Tibial artery (tissue), 4 donors: ENCODE data around the gene C1QBP.

Experiments
- DNase-seq, 2 donors: peaks; one replicate each; pipeline ENCODE4 v3.0.0-alpha.2; 2019
- H3K27ac ChIP-seq, 2 donors: fragments of 200-600 bp; sonication (generic) in 1 of 2; 1 replicate in 1 of 2; 2 replicates in 1 of 2; pipeline ENCODE4 v1.5.1; 2018 to 2019; ENCODE audit warnings: mild to moderate bottlenecking in 1 of 2
- H3K27me3 ChIP-seq, 2 donors: fragments of 200-600 bp; sonication (generic) in 1 of 2; one replicate each; pipeline versions ENCODE4 v1.5.1 to v1.6.0; 2016 to 2019
- H3K36me3 ChIP-seq, 3 donors: fragments of 200-600 bp; sonication (generic) in 2 of 3; one replicate each; pipeline ENCODE4 v1.5.1; 2016 to 2019; ENCODE audit warnings: mild to moderate bottlenecking in 2 of 3
- H3K4me1 ChIP-seq, 4 donors: fragments of 200-600 bp; sonication (generic) in 2 of 4; 1 replicate in 3 of 4; 2 replicates in 1 of 4; pipeline ENCODE4 v1.5.1; 2016 to 2019
- H3K4me3 ChIP-seq, 2 donors: fragments of 200-600 bp; sonication (generic) in 1 of 2; 1 replicate in 1 of 2; 2 replicates in 1 of 2; pipeline ENCODE4 v1.5.1; 2018 to 2019; ENCODE audit warnings: mild to moderate bottlenecking in 2 of 2
- H3K9me3 ChIP-seq, 3 donors: fragments of 200-600 bp; sonication (generic) in 1 of 3; one replicate each; pipeline ENCODE4 v1.5.1; 2016 to 2019
- intact Hi-C: fragments of 100-400 bp; cut with DNase I; formaldehyde crosslinking; loops from one replicate; pipeline ENCODE4 v1.15.0; 2023; ENCODE audit warnings: low total_unique reads
- TF ChIP-seq, protein P1 (sequence below), 2 experiments: fragments of 200-600 bp in 1 of 2; fragments of 450-650 bp in 1 of 2; IDR thresholded peaks; one replicate each; pipeline ENCODE4 v1.5.1; 2017 to 2019; ENCODE audit warnings: antibody characterized with exemption in 2 of 2, mild to moderate bottlenecking in 1 of 2, moderate library complexity in 1 of 2

C1QBP gene

DNA sequence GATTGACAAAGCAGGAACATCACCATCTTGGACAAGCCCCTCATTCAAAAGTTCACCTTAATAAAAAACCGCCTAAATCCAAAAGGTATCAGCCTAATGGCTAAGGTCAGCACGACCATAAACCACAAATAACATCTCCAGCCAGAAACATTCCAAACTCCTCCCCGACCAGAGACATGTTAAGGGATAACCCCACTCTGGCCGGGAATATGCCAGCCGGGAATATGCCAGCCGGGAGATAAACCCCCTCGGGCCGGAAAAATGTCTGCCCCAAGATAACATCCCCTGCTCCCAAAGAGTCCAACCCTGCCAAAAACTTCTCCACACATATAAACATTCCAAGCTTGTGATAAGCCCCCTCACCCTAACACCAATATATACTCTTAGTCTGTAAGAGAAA lies 28.5 kb upstream of the C1QBP start:
- no peak for DNase-seq
- Histone ChIP-seq H3K27ac (no peak overlapping the region), H3K4me3 (peak overlapping the region; percentile 73 to 80)

DNA sequence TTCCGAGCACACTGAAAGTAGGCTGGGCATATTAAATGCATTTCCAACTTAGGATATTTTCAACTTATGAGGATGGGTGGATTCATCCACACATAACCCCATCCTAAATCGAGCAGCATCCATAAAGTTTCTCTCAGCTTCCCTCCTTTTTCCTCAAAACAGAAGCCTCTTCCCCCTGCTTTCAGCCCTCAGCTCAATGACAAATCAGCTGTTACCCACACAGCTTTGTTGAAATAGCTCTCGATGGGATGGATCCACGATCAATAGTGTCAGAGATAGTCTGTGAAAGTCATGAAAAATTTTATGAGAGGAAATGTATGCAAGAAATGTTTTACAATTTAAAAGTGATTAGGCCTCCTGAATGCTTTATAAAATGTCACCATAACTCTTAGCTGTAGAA lies 27.3 kb upstream of the C1QBP start:
- H3K9me3 ChIP-seq = no peaks in the 10 kb centered on the region
- no peaks in the 10 kb centered on the region for H3K27me3 ChIP-seq
- peaks cover under 1 to 17% (median 9%) of the 10 kb centered on the region in 3 donors for H3K36me3 ChIP-seq
- no peak overlapping the region for H3K27ac ChIP-seq
- no peak for DNase-seq
- peaks cover 0 to 22% (median 20%) of the 10 kb centered on the region in 4 donors for H3K4me1 ChIP-seq
- no peak overlapping the region for H3K4me3 ChIP-seq
- intact Hi-C loops = no loop called here
- TF ChIP-seq, protein P1, sequence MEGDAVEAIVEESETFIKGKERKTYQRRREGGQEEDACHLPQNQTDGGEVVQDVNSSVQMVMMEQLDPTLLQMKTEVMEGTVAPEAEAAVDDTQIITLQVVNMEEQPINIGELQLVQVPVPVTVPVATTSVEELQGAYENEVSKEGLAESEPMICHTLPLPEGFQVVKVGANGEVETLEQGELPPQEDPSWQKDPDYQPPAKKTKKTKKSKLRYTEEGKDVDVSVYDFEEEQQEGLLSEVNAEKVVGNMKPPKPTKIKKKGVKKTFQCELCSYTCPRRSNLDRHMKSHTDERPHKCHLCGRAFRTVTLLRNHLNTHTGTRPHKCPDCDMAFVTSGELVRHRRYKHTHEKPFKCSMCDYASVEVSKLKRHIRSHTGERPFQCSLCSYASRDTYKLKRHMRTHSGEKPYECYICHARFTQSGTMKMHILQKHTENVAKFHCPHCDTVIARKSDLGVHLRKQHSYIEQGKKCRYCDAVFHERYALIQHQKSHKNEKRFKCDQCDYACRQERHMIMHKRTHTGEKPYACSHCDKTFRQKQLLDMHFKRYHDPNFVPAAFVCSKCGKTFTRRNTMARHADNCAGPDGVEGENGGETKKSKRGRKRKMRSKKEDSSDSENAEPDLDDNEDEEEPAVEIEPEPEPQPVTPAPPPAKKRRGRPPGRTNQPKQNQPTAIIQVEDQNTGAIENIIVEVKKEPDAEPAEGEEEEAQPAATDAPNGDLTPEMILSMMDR (IDR thresholded peaks at IDR 0.05) = no peak

More for the DNA sequence above, 28.5 kb upstream of the C1QBP start:
- peaks cover 0 to 22% (median 20%) of the 10 kb centered on the region in 4 donors for H3K4me1 ChIP-seq
- intact Hi-C loops = no loop called here
- no peaks in the 10 kb centered on the region for H3K27me3 ChIP-seq
- TF ChIP-seq, protein P1 (IDR thresholded peaks at IDR 0.05) = no peak
- H3K36me3 ChIP-seq = peaks cover 0 to 17% (median 10%) of the 10 kb centered on the region in 3 donors
- H3K9me3 ChIP-seq = no peaks in the 10 kb centered on the region

DNA sequence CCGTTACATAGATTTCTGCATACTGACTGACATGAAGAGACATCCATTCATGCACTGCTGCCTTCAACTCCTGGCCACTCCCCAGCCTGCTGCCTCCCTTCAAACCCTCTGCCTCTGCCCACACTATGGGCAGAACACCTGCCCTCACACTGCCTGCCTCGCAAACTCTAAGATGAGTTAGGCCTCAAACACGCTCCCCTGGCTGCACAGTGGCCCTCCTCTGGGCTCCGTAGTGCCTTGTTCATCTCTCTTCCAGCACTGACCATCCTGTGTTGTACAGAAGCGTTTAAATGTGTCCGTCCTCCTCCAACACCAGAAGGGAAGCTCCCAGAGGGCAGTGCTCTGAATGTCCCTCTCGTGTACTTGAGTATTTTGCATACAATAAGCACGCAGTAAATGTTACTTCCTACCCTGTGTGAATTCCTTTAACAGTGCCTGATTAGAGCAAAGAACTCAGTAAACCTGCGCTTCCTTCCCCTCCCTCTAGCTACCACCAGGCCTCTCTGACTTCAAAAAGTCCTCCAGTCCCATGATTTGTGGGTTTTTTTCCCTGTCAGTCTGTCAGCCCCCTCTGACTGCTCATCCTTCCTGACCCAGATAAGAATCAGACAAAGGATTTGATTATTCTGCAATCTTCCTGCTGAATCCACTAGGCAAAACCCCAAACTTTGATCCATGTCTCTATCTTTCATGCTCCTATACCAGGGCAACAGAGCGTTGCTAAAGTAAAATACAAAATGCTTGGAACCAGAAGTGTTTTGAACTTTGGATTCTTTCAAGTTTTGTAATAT lies 26.0 kb upstream of the C1QBP start:
- no peak for DNase-seq
- Histone ChIP-seq H3K27me3 (no peaks in the 10 kb centered on the region), H3K4me1 (peaks cover 0 to 22% (median 20%) of the 10 kb centered on the region in 4 donors), H3K9me3 (no peaks in the 10 kb centered on the region), H3K4me3 (no peak overlapping the region), H3K36me3 (peaks cover 14 to 31% (median 23%) of the 10 kb centered on the region in 3 donors), H3K27ac (no peak overlapping the region)
- intact Hi-C loops = no loop called here
- TF ChIP-seq, protein P1 (IDR thresholded peaks at IDR 0.05) = no peak

DNA sequence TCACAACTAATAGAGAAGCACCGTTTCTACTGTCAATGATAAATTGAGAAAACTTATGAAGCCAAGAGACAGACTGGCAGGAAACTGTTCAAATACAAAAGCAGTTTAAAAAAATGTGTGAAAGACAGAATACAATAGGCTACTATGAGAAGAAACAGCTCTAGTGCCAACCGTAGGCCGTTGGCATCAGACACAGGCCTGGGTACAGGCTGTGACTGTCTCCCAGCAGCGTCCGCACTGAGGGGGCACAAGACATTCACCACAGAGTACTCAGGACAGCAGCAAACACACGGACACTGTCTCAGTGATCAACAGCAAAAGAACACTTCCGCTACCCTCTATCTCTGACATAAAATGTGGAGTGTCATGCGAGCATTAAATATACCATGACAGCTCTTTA lies 7.8 kb upstream of the C1QBP start:
- intact Hi-C loops = no loop called here
- Histone ChIP-seq H3K4me1 (no peaks in the 10 kb centered on the region), H3K27ac (no peak overlapping the region), H3K27me3 (no peaks in the 10 kb centered on the region), H3K4me3 (no peak overlapping the region), H3K36me3 (peaks cover 66 to 89% (median 78%) of the 10 kb centered on the region in 3 donors), H3K9me3 (no peaks in the 10 kb centered on the region)
- TF ChIP-seq, protein P1 (IDR thresholded peaks at IDR 0.05) = no peak
- no peak for DNase-seq

DNA sequence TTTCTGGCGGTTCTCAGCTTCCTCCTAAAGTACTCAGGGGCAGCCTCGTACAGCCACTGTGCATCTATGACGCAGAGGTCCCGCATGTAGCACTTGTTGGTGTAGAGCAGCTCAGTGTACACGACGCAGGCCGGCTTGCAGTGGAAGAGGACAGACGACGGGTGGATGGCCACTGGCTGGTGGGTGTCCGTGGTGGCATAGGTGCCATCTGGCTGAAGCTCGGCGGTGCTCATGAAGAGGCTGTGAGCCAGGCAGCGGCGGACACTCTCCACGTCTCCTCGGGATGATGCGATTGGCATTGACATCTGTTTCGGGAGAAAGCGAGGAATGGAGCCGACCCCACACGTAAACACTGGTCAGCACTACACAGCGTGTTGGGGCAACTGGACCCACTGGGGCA lies 5.3 kb upstream of the C1QBP start:
- Histone ChIP-seq H3K4me1 (peaks cover 0 to 6% (median 5%) of the 10 kb centered on the region in 4 donors), H3K4me3 (no peak overlapping the region), H3K27ac (no peak overlapping the region), H3K9me3 (no peaks in the 10 kb centered on the region), H3K27me3 (no peaks in the 10 kb centered on the region), H3K36me3 (peaks cover 49 to 65% (median 55%) of the 10 kb centered on the region in 3 donors)
- TF ChIP-seq, protein P1 (IDR thresholded peaks at IDR 0.05) = no peak
- intact Hi-C loops = loop anchor here (5.0 kb wide), 1 partner anchor 197 kb away; no protein-coding TSS in a partner anchor
- DNase-seq = no peak
